Activated CD4-positive, alpha-beta T cell treated with anti-CD3 and anti-CD28 coated beads for 36 hours (primary cell): ENCODE data around the gene EIF2S2. TPM values are rescaled to one million over a fixed set of nuclear protein-coding genes. Genes with fewer than 3 reads are reported as not detected.
"Not testable (repeated sequence)": the region's sequence is repeated elsewhere in the genome, so short reads cannot be mapped to it uniquely, and the experiment has no call there.

ENCODE experiments used
- ATAC-seq: fragments of 200-7000 bp; cut with Tn5 transposase; one replicate; pipeline ENCODE4 v1.10.0; 2021; ENCODE audit warnings: mild to moderate bottlenecking, moderate library complexity
- CTCF ChIA-PET: fragments of 350-600 bp; sonication (Branson Sonifier 250); formaldehyde crosslinking; loops from one replicate; lab custom pipeline; 2021; ENCODE audit warnings: antibody characterized with exemption; lab: Charles Lee
- POLR2A ChIA-PET: fragments of 350-600 bp; sonication (Branson Sonifier 250); formaldehyde crosslinking; loops from one replicate; lab custom pipeline; 2021; ENCODE audit warnings: antibody characterized with exemption, inconsistent platforms; lab: Charles Lee
- DNase-seq: peaks from one replicate; pipeline ENCODE4 v3.0.0-alpha.2; 2020
- H3K27ac Mint-ChIP-seq: one replicate; pipeline ENCODE4 v1.8.0; 2021; ENCODE audit warnings: mixed read lengths
- H3K27me3 Mint-ChIP-seq: one replicate; pipeline ENCODE4 v1.8.0; 2021; ENCODE audit warnings: mixed read lengths
- H3K36me3 Mint-ChIP-seq: one replicate; pipeline ENCODE4 v1.8.0; 2021; ENCODE audit warnings: low read depth, mixed read lengths
- H3K4me1 Mint-ChIP-seq: one replicate; pipeline ENCODE4 v1.8.0; 2021; ENCODE audit warnings: mixed read lengths
- H3K4me3 Mint-ChIP-seq: one replicate; pipeline ENCODE4 v1.8.0; 2021; ENCODE audit warnings: mild to moderate bottlenecking, moderate library complexity, mixed read lengths
- H3K9me3 Mint-ChIP-seq: one replicate; pipeline ENCODE4 v1.8.0; 2021; ENCODE audit warnings: low read depth, mixed read lengths
- intact Hi-C, 2 experiments: fragments of 100-400 bp; cut with DNase I in 1 of 2; cut with micrococcal nuclease in 1 of 2; formaldehyde crosslinking; loops; one replicate each; pipeline versions ENCODE4 v1.14.2 to v1.15.1; 2022 to 2024; cut with DNase I, micrococcal nuclease
- total RNA-seq, 2 experiments: library from RNA; stranded (reverse); gene quantifications; one replicate each; pipeline ENCODE4 v1.2.3, GENCODE V29; 2021

EIF2S2 gene
- total RNA-seq, 2 experiments from 2014 or later: 179 to 187 TPM

DNA sequence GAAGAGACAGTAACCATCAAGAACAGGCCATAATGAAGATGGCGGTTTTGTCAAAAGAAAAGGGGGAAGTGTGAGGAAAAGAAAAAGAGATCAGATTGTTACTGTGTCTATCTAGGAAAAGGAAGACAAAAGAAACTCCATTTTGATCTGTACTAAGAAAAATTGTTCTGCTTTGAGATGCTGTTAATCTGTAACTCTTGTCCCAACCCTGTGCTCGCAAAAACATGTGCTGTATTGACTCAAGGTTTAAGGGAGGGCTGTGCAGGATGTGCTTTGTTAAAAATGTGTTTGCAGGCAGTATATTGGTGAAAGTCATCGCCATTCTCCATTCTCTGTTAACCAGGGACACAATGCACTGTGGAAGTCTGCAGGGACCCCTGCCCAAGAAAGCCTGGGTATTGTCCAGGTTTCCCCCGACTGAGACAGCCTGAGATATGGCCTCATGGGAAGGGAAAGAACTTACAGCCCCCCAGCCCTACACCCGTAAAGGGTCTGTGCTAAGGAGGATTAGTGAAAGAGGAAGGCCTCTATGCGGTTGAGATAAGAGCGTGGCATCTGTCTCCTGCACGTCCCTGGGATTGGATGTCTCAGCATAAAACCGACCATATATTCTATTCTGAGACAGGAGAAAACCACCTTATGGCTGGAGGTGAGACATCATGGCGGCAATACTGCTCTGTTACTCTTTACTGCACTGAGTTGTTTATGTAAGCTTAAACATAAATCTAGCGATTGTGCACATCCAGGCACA lies 23.7 kb upstream of the EIF2S2 start:
- POLR2A ChIA-PET, H3K27ac Mint-ChIP-seq, ATAC-seq, DNase-seq, intact Hi-C loops, H3K36me3 Mint-ChIP-seq, H3K4me3 Mint-ChIP-seq, H3K4me1 Mint-ChIP-seq, H3K27me3 Mint-ChIP-seq, H3K9me3 Mint-ChIP-seq, CTCF ChIA-PET: not testable (repeated sequence)

DNA sequence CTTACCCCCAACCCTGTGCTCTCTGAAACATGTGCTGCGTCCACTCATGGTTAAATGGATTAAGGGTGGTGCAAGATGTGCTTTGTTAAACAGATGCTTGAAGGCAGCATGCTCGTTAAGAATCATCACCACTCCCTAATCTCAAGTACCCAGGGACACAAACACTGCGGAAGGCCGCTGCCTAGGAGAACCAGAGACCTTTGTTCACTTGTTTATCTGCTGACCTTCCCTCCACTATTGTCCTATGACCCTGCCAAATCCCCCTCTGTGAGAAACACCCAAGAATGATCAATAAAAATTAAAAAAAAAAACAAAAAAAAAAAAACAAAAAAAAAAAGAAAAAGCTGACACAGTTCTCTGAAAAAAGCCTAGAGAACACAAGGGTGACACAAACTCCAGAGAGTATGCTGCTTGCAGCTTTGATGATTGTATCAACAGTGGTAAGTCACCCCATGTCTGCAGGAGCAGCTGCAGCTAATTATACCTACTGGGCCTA lies 21.4 kb upstream of the EIF2S2 start:
- intact Hi-C loops, H3K27me3 Mint-ChIP-seq, H3K9me3 Mint-ChIP-seq, ATAC-seq, H3K4me3 Mint-ChIP-seq, H3K27ac Mint-ChIP-seq, POLR2A ChIA-PET, H3K4me1 Mint-ChIP-seq, H3K36me3 Mint-ChIP-seq, DNase-seq: not testable (repeated sequence)
- CTCF ChIA-PET: interaction anchor here (1.1 kb wide), 1 partner anchor 634 kb away, joined by 4 read pairs; no protein-coding TSS in a partner anchor

DNA sequence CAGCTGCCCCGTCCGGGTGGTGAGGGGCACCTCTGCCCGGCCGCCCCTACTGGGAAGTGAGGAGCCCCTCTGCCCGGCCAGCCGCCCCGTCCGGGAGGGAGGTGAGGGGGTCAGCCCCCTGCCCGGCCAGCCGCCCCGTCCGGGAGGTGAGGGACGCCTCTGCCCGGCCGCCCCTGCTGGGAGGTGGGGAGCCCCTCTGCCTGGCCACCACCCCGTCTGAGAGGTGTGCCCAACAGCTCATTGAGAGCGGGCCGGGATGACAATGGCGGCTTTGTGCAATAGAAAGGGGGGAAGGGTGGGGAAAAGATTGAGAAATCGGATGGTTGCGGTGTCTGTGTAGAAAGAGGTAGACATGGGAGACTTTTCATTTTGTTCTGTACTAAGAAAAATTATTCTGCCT lies 20.9 kb upstream of the EIF2S2 start:
- DNase-seq, H3K36me3 Mint-ChIP-seq, H3K27ac Mint-ChIP-seq, H3K27me3 Mint-ChIP-seq, intact Hi-C loops, H3K4me1 Mint-ChIP-seq, H3K9me3 Mint-ChIP-seq, H3K4me3 Mint-ChIP-seq, POLR2A ChIA-PET, ATAC-seq: not testable (repeated sequence)
- CTCF ChIA-PET: interaction anchor here (0.5 to 1.1 kb wide), 2 partner anchors 71 to 634 kb away, joined by 3 to 4 read pairs; no protein-coding TSS in a partner anchor

DNA sequence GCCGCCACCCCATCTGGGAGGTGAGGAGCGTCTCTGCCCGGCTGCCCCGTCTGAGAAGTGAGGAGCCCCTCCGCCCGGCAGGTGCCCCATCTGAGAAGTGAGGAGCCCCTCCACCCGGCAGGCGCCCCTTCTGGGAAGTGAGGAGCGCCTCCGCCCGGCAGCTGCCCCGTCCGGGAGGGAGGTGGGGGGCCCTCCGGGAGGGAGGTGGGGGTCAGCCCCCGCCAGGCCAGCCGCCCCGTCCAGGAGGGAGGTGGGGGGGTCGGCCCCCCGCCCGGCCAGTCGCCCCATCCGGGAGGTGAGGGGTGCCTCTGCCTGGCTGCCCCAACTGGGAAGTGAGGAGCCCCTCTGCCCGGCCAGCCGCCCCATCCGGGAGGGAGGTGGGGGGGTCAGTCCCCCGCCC lies 20.4 kb upstream of the EIF2S2 start:
- H3K36me3 Mint-ChIP-seq, H3K27ac Mint-ChIP-seq, H3K4me1 Mint-ChIP-seq, H3K27me3 Mint-ChIP-seq, H3K9me3 Mint-ChIP-seq, DNase-seq, POLR2A ChIA-PET, intact Hi-C loops, ATAC-seq, H3K4me3 Mint-ChIP-seq: not testable (repeated sequence)
- CTCF ChIA-PET: interaction anchor here (0.5 kb wide), 1 partner anchor 71 kb away, joined by 3 read pairs; no protein-coding TSS in a partner anchor

DNA sequence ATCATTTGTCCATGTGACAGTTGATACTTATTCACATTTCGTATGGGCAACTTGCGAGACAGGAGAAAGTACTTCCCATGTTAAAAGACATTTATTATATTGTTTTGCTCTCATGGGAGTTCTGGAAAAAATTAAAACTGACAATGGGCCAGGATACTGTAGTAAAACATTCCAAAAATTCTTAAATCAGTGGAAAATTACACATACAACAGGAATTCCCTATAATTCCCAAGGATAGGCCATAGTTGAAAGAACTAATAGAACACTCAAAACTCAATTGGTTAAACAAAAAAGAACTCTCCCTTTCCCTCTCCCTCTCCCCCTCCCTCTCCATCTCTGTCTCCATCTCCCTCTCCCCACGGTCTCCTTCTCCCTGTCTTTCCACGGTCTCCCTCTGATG lies 19.4 kb upstream of the EIF2S2 start:
- intact Hi-C loops: no loop called here
- H3K9me3 Mint-ChIP-seq: no peaks in the 10 kb centered on the region
- no peak for ATAC-seq
- H3K27me3 Mint-ChIP-seq: peaks cover 5% of the 10 kb centered on the region
- no peaks in the 10 kb centered on the region for H3K36me3 Mint-ChIP-seq
- no peak overlapping the region for H3K27ac Mint-ChIP-seq
- no peak overlapping the region for H3K4me3 Mint-ChIP-seq
- no peak for DNase-seq
- peaks cover 3% of the 10 kb centered on the region for H3K4me1 Mint-ChIP-seq
- CTCF ChIA-PET: interaction anchor here (1.1 to 2.5 kb wide), 2 partner anchors 217 to 274 kb away, joined by 3 to 11 read pairs; no protein-coding TSS in a partner anchor
- POLR2A ChIA-PET: no interaction called here

DNA sequence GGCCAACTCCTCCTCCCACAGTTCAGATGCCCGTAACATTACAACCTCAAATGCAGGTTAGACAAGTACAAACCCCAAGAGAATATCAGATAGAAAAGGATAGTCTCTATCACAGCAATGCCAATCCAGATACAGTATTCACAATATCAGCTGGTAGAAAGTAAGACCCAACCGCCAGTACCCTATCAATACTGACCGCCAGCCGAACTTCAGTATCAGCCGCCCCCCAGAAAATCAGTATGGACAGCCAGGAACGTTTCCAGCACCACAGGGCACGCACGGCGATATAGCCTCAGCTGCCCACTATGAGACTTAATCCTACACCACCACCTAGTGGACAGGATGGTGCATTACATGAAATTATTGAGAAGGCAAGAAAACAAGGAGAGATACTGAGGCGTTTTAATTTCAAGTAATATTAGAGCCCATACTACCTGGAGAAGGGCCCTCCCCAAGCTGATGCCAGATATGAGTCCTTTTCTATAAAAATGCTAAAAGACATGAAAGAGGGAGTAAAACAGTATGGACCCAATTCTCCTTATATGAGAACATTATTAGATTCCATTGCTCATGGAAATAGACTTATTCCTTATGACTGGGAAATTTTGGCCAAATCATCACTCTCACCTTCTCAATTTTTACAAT lies 17.6 kb upstream of the EIF2S2 start:
- ChIA-PET CTCF (interaction anchor here (0.5 to 2.7 kb wide), 23 partner anchors 12 to 397 kb away, joined by 3 to 11 read pairs (median 3); partner anchors contain the start of gene EIF2S2), POLR2A (no interaction called here)
- Mint-ChIP-seq H3K27me3 (peaks cover 5% of the 10 kb centered on the region), H3K27ac (no peak overlapping the region), H3K36me3 (no peaks in the 10 kb centered on the region), H3K9me3 (no peaks in the 10 kb centered on the region), H3K4me3 (no peak overlapping the region), H3K4me1 (peaks cover 8% of the 10 kb centered on the region)
- ATAC-seq (peak; percentile 90), DNase-seq (peak; percentile 68)
- intact Hi-C loops: loop anchor here (1.0 to 5.0 kb wide), 8 partner anchors 47 to 337 kb away; no protein-coding TSS in a partner anchor

DNA sequence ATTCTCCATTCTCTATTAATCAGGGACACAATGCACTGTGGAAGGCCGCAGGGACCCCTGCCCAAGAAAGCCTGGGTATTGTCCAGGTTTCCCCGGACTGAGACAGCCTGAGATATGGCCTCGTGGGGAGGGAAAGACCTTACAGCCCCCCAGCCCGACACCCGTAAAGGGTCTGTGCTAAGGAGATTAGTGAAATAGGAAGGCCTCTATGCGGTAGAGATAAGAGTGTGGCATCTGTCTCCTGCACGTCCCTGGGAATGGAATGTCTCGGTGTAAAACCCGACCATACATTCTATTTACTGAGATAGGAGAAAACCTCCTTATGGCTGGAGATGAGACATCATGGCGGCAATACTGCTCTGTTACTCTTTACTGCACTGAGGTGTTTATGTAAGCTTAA lies 15.7 kb upstream of the EIF2S2 start:
- H3K36me3 Mint-ChIP-seq: no peaks in the 10 kb centered on the region
- intact Hi-C loops: loop anchor here in 1 of 2 experiments (2.0 to 5.0 kb wide), 2 partner anchors 45 to 265 kb away; no protein-coding TSS in a partner anchor
- ATAC-seq (no peak), DNase-seq (no peak)
- no peak overlapping the region for H3K27ac Mint-ChIP-seq
- peaks cover 14% of the 10 kb centered on the region for H3K4me1 Mint-ChIP-seq
- H3K4me3 Mint-ChIP-seq: no peak overlapping the region
- H3K9me3 Mint-ChIP-seq: no peaks in the 10 kb centered on the region
- POLR2A ChIA-PET: no interaction called here
- CTCF ChIA-PET: interaction anchor here (0.6 to 2.2 kb wide), 4 partner anchors 62 to 229 kb away, joined by 3 to 6 read pairs (median 3); no protein-coding TSS in a partner anchor
- H3K27me3 Mint-ChIP-seq: peaks cover 5% of the 10 kb centered on the region

DNA sequence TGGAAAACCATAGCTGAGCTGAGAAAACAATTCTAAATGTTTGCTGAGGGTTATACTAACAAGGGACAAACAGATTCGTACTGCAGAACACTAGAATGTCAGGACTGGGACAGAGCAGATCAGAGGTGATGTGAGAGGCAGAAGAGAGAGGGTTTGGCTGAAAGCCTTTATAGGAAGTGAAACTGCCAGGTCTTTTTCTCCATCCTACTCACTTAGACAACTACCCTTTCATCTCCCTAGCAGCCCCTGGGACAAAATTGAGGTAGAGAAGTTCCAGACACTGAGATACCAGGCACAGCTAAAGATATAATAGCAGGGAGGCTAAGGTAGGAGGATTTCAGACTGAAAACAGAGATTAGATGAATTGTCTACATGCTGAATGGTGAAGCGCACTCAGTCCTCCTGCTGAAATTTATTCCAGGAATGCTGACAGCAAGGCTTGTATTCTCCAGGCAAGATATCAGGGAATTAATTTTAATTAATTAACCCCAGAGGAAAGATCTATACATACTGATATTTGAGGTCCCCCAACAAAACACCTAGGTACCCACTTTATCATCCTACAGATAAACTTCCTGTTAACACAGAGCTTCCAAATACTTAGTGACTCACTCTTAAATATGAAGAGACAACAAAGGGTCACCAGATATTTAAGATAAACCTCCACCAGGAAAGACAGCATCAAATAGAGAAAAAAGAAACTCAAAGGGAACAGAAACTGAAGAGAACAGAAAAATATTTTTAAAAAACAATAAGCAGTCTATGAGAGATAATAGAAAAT lies 12.6 kb upstream of the EIF2S2 start:
- Mint-ChIP-seq H3K36me3 (no peaks in the 10 kb centered on the region), H3K9me3 (no peaks in the 10 kb centered on the region), H3K4me3 (no peak overlapping the region), H3K27me3 (peaks cover 4% of the 10 kb centered on the region), H3K4me1 (peaks cover 14% of the 10 kb centered on the region), H3K27ac (no peak overlapping the region)
- POLR2A ChIA-PET: no interaction called here
- CTCF ChIA-PET: interaction anchor here (1.0 kb wide), 1 partner anchor 16 kb away, joined by 3 read pairs; no protein-coding TSS in a partner anchor
- intact Hi-C loops: loop anchor here in 1 of 2 experiments (5.0 kb wide), 1 partner anchor 42 kb away; no protein-coding TSS in a partner anchor
- DNase-seq: no peak
- ATAC-seq: peak; percentile 36

DNA sequence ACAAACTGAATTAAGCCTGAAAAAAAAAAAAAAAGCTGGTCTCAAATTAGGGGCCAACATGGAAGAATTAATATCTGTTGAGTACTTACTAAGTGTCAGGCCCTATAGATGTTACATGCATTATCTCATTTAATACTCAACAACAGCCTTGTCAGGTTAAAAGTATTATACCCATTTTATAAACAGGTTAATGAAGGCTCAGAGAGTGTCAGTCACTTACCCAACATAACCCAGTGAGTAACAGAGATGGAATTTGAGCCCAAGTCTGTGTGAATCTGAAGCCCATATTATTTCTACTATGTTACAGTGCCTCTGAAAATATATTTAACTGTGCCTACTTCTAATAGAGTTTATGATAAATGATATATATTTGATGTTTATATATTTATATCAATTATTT lies 11.3 kb upstream of the EIF2S2 start:
- ChIA-PET CTCF (interaction anchor here (1.0 kb wide), 1 partner anchor 14 kb away, joined by 3 read pairs; no protein-coding TSS in a partner anchor), POLR2A (no interaction called here)

DNA sequence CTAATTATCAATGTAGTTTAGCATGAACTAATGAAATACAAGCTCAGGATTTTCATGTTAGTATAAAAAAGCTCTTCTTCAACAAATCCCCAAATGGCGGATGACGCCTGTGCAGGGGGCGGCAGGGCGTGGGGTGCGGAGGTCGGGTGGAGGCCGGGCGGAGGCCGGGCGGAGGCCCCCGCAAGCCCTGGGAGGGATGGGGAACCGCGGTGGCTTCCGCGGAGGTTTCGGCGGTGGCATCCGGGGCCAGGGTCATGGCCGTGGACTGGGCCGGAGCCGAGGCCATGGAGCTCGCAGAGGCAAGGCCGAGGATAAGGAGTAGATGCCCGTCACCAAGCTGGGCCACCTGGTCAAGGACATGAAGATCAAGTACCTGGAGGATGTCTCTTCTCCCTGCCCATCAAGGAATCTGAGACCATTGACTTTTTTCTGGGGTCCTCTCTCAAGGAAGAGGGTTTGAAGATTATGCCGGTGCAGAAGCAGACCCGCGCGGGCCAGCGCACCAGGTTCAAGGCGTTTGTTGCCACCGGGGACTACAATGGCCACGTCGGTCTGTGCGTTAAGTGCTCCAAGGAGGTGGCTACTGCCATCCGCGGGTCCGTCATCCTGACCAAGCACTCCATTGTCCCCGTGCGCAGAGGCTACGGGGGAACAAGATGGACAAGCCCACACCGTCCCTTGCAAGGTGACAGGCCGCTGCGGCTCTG lies 10.4 kb upstream of the EIF2S2 start:
- intact Hi-C loops: no loop called here
- Mint-ChIP-seq H3K27me3 (no peaks in the 10 kb centered on the region), H3K4me1 (peaks cover 10% of the 10 kb centered on the region), H3K36me3 (no peaks in the 10 kb centered on the region), H3K4me3 (no peak overlapping the region), H3K9me3 (no peaks in the 10 kb centered on the region), H3K27ac (no peak overlapping the region)
- CTCF ChIA-PET: interaction anchor here (0.6 kb wide), 1 partner anchor 30 kb away, joined by 3 read pairs; no protein-coding TSS in a partner anchor
- DNase-seq (no peak), ATAC-seq (no peak)
- POLR2A ChIA-PET: no interaction called here

More for the DNA sequence above, 11.3 kb upstream of the EIF2S2 start:
- Mint-ChIP-seq H3K4me3 (no peak overlapping the region), H3K27me3 (no peaks in the 10 kb centered on the region), H3K9me3 (no peaks in the 10 kb centered on the region), H3K4me1 (peaks cover 10% of the 10 kb centered on the region), H3K27ac (no peak overlapping the region), H3K36me3 (no peaks in the 10 kb centered on the region)
- intact Hi-C loops: no loop called here
- no peak for ATAC-seq
- no peak for DNase-seq
